ENCODE measurements around the gene C1QTNF12. TPM values are rescaled to one million over a fixed set of nuclear protein-coding genes. Genes with fewer than 3 reads are reported as not detected.

Gene C1QTNF12
- polyA plus RNA-seq, 1 of the 3 experiments (the other 2 are of a cell fraction) = 0.59 TPM

DNA sequence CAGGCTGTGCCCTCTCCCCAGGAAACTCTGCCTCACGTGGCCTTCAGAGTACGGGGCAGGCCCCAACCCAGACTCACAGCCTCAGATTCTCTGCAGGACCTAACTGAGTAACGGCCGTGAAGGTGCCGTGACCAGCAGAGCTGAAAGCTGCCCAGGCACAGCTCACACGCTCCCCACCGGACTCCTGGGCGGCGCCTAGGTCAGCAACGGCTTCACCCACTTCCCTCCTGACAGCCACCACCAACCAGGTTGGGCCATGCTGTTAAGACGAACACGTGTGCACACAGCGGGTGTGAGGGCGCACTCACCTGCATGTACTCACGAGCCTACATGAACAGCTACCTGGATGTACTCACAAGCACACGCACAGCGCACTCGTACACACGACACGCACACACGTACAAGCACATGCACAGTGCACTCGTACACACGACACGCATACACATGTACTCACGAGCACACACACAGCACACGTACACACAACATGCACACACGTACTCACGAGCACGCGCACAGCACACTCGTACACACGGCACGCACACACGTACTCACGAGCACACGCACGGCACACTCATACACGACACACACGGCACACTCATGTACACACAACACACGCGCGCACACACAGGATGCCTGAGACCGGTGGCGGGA, 23.8 kb downstream of the C1QTNF12 start:
- Histone ChIP-seq H2AFZ (ENCODE audit: low read depth) (no peak overlapping the region), H3K9me3 (no peaks in the 10 kb centered on the region), H3K36me3 (replicated peaks in 1 of 2; ENCODE audit: control insufficient read depth in 1 of 2, insufficient read depth in 2 of 2, low read length in 1 of 2) (peaks cover 0 to 53% of the 10 kb centered on the region in 2 experiments), H3K9ac (no peak overlapping the region), H3K9me2 (no peaks in the 10 kb centered on the region), H3K4me2 (no peak overlapping the region), H3K4me3 (ENCODE audit: low read depth in 2 of 2, low read length in 1 of 2) (no peak overlapping the region), H3K79me2 (ENCODE audit: insufficient read depth) (peaks cover 13% of the 10 kb centered on the region; the same call in 1 of the 2 replicates), H3K4me1 (ENCODE audit: control insufficient read depth in 1 of 2, insufficient read depth in 2 of 2, low read depth in 1 of 2, low read length in 1 of 2) (no peaks in the 10 kb centered on the region), H3F3A (replicated peaks; ENCODE audit: insufficient read depth) (no peaks in the 10 kb centered on the region), H4K20me1 (ENCODE audit: insufficient read depth) (no peaks in the 10 kb centered on the region), H3K27me3 (ENCODE audit: insufficient read depth) (no peaks in the 10 kb centered on the region), H3K27ac (ENCODE audit: low read depth in 2 of 2, low read length in 1 of 2) (no peak overlapping the region)
- DNase-seq = no peak
- 93% methylated on average over 34 of the region's 44 CpGs for WGBS (ENCODE audit: low lambda C conversion rate)
- ChIA-PET CTCF (no interaction called here), POLR2A (no interaction called here)
- TF ChIP-seq REST (IDR thresholded peaks at IDR 0.05; ENCODE audit: low read depth, low read length) (no peak), TEAD4 (IDR thresholded peaks at IDR 0.05; ENCODE audit: borderline replicate concordance, insufficient read depth) (no peak), MEF2A (IDR thresholded peaks at IDR 0.05; ENCODE audit: borderline replicate concordance, low read depth) (no peak), YY1 (IDR thresholded peaks at IDR 0.05; ENCODE audit: low read depth) (no peak), JUND (IDR thresholded peaks at IDR 0.05) (no peak)

GRCh38 chr1:1221887-1222574, 24.5 kb downstream of the C1QTNF12 start:
- no peak overlapping the region for H3K4me2 ChIP-seq
- no peaks in the 10 kb centered on the region for H3K4me1 ChIP-seq (ENCODE audit: control insufficient read depth in 1 of 2, insufficient read depth in 2 of 2, low read depth in 1 of 2, low read length in 1 of 2)
- no peaks in the 10 kb centered on the region for H3K9me2 ChIP-seq
- peaks cover 10% of the 10 kb centered on the region; the same call in 1 of the 2 replicates for H3K79me2 ChIP-seq (ENCODE audit: insufficient read depth)
- 97% methylated on average over 15 of the region's 30 CpGs for WGBS (ENCODE audit: low lambda C conversion rate)
- ChIA-PET CTCF (no interaction called here), POLR2A (no interaction called here)
- no peaks in the 10 kb centered on the region for H4K20me1 ChIP-seq (ENCODE audit: insufficient read depth)
- no peaks in the 10 kb centered on the region for H3F3A ChIP-seq (replicated peaks; ENCODE audit: insufficient read depth)
- no peak overlapping the region for H2AFZ ChIP-seq (ENCODE audit: low read depth)
- no peak overlapping the region for H3K4me3 ChIP-seq (ENCODE audit: low read depth in 2 of 2, low read length in 1 of 2)
- no peak for TF ChIP-seq EZH2phosphoT487 (IDR thresholded peaks at IDR 0.05; ENCODE audit: borderline replicate concordance, low read depth)
- TF ChIP-seq NFIC (IDR thresholded peaks at IDR 0.05; ENCODE audit: borderline replicate concordance) = no peak
- TF ChIP-seq SIN3A (IDR thresholded peaks at IDR 0.05; ENCODE audit: borderline replicate concordance, low read depth, low read length) = no peak
- no peak for TF ChIP-seq TCF12 (IDR thresholded peaks at IDR 0.05)
- TF ChIP-seq RXRA (IDR thresholded peaks at IDR 0.05; ENCODE audit: borderline replicate concordance, low read depth) = no peak
- no peak for TF ChIP-seq RAD21 (IDR thresholded peaks at IDR 0.05; ENCODE audit: low read length)
- TF ChIP-seq ELF1 (IDR thresholded peaks at IDR 0.05) = no peak
- TF ChIP-seq NRF1 (IDR thresholded peaks at IDR 0.05; ENCODE audit: low read depth, low read length) = no peak
- no peak for TF ChIP-seq TEAD4 (IDR thresholded peaks at IDR 0.05; ENCODE audit: borderline replicate concordance, insufficient read depth)
- TF ChIP-seq MEF2A (IDR thresholded peaks at IDR 0.05; ENCODE audit: borderline replicate concordance, low read depth) = no peak
- no peak for TF ChIP-seq SMC3 (IDR thresholded peaks at IDR 0.05; ENCODE audit: low read depth, low read length)
- TF ChIP-seq REST (IDR thresholded peaks at IDR 0.05; ENCODE audit: low read depth, low read length) = no peak
- no peak for TF ChIP-seq PBX3 (IDR thresholded peaks at IDR 0.05)
- peaks cover 0 to 55% of the 10 kb centered on the region in 2 experiments for H3K36me3 ChIP-seq (replicated peaks in 1 of 2; ENCODE audit: control insufficient read depth in 1 of 2, insufficient read depth in 2 of 2, low read length in 1 of 2)
- no peaks in the 10 kb centered on the region for H3K27me3 ChIP-seq (ENCODE audit: insufficient read depth)
- no peak overlapping the region for H3K27ac ChIP-seq (ENCODE audit: low read depth in 2 of 2, low read length in 1 of 2)
- no peaks in the 10 kb centered on the region for H3K9me3 ChIP-seq
- DNase-seq = no peak
- no peak overlapping the region for H3K9ac ChIP-seq

Data from SK-N-SH (cell line).